Fibroblast of mammary gland (primary cell): ENCODE results near the gene ILDR2.
A peak's percentile ranks its signal among the peaks of the same experiment; 100 is the strongest.

Experiments used
- DNase-seq: peaks from one replicate; pipeline ENCODE4 v3.0.0-alpha.2; 2010; ENCODE audit warnings: low read depth
- H3K4me3 ChIP-seq: 2 replicates; pipeline ENCODE4 v1.5.1; 2011; ENCODE audit warnings: low read depth, mild to moderate bottlenecking, low read length, moderate library complexity; ENCODE audit not compliant: control insufficient read depth
- TF ChIP-seq, protein P1 (sequence below): conservative IDR thresholded peaks from 2 replicates; pipeline ENCODE4 v1.5.1; 2011; ENCODE audit warnings: low read depth, low read length, inconsistent platforms; ENCODE audit not compliant: control insufficient read depth, insufficient read depth

The ILDR2 gene

DNA sequence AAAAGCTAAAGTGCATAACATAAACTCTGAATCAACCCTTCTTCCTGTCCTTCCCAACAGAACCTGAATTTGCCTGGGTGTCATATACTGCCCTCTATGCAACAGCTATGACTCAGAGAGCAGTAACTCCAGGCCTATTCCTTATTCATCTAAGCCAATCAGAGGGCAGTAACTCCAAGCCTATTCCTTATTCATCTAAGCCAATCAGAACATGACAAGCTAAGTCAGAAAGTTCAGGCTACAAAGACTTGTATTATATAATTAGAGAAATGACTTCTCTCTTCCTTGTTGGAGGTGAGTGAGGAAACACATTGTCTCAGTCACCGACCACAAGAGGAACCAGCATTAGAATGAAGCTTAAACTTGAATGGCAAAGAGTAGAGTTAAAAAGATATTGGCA, 73.1 kb downstream of the ILDR2 start:
- TF ChIP-seq, protein P1, sequence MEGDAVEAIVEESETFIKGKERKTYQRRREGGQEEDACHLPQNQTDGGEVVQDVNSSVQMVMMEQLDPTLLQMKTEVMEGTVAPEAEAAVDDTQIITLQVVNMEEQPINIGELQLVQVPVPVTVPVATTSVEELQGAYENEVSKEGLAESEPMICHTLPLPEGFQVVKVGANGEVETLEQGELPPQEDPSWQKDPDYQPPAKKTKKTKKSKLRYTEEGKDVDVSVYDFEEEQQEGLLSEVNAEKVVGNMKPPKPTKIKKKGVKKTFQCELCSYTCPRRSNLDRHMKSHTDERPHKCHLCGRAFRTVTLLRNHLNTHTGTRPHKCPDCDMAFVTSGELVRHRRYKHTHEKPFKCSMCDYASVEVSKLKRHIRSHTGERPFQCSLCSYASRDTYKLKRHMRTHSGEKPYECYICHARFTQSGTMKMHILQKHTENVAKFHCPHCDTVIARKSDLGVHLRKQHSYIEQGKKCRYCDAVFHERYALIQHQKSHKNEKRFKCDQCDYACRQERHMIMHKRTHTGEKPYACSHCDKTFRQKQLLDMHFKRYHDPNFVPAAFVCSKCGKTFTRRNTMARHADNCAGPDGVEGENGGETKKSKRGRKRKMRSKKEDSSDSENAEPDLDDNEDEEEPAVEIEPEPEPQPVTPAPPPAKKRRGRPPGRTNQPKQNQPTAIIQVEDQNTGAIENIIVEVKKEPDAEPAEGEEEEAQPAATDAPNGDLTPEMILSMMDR = no peak
- peak; percentile 60 for DNase-seq
- no peak overlapping the region for H3K4me3 ChIP-seq

DNA sequence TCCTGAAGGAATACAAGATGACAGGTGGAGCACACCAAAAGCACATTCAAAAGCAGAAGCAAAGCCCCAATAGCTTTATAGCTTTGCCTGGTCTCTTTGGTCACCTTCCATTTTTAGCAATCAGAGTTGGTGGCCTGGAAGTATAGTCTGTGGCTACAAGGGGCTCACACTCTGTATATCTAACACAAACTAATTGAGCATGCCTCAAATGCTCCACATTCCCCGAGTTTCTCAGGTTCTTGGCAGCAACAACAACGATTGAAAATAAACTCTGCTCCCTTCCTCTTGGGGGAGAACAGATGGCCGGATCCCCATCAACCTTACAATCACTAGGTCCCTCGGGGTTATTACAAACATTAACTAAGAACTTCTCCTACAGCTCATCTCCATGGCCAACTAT, 74.4 kb downstream of the ILDR2 start:
- TF ChIP-seq, protein P1 = no peak
- DNase-seq = no peak
- H3K4me3 ChIP-seq = no peak overlapping the region

DNA sequence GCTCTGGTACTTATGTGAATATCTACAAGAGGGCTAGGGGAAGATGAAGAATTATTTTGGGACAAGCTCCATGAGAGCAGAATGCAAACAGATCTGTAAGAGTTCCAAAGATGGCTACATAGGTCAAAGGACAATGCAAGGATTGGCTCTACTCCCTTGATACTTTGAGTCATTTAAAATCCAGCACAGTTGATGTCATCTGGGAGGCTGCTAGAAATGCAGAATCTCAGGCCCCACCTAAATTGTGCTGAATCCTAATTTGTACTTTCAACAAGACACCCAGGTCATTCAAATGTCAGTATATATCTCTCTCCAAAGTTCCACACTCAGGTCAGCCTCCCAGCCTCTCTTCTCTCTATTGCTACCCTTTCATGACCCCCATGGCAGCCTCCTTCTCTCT, 75.6 kb downstream of the ILDR2 start:
- DNase-seq = no peak
- no peak overlapping the region for H3K4me3 ChIP-seq
- TF ChIP-seq, protein P1 = no peak

DNA sequence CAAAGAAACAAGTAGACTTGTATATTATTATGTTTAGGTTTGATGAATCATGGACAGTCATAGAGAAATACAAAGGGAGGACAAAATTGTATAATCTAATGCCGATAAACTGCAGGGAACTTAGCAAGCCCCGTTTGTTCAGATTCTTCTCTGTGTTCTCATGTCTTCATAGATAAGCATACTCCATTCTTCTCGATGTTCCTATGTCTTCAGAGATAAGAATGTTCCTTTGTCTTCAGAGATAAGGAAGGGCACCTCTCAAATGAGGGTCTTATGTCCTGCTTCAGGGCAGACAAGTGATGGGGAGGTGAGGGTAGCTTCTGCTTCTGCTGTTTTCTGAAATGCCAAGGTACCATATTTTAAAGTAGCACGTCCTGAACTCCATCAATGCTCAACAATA, 79.6 kb downstream of the ILDR2 start:
- H3K4me3 ChIP-seq = no peak overlapping the region
- TF ChIP-seq, protein P1 = no peak
- no peak for DNase-seq

DNA sequence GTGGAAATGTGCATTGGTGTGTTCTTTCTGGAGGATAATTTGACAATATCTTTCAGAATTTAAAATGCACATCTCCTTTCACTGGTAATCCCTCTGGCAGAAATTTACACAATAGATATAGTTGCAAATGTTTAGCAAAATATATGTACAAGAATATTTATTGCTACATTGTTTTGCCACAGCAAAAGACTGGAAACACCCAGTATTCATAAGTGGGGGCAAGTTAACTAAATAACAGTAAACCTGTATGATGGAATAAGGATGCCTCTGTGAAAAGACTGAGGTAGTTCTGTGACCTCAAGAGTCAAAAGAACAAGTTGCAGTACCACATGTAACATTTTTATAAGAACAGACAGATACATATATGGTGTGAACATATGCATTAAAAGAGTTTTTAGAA, 85.6 kb downstream of the ILDR2 start:
- no peak for DNase-seq
- TF ChIP-seq, protein P1 = no peak
- no peak overlapping the region for H3K4me3 ChIP-seq

DNA sequence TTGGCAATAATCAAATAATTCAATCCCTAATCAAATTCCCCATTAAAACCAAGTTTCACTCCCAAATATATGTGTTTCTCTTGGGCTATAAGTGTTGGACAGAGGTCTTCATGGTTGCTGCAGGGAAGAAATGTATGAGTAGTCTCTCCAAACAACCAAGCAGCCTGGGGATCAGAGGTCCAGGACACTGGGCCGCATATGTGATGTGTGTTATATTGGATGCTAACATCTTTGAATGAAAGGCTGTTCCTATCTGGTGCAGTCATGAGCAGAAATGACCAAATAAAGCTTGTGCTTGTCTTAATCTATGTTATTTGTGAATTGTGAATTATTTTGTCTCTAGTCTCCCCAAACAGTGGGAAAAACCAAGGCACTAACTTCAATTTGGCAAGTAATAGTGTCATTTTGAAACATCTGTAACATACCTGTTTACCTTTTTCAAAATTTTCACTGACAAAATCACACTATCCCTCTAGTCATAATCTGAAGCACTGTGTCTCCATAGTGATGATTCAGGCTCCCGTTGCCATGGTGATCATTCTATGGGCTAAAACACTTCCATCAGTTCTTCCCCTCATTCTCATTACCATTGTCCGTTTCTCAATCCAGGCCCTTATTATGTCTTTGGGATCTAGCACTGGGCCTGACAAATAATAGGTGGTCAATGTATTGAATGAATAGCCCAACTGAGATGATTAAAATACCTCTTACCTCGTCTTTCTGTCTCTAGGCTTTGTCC, 86.8 kb downstream of the ILDR2 start:
- TF ChIP-seq, protein P1 = no peak
- DNase-seq = peak; percentile 4
- no peak overlapping the region for H3K4me3 ChIP-seq
